ENCODE results near the gene LHFPL2.

DNA sequence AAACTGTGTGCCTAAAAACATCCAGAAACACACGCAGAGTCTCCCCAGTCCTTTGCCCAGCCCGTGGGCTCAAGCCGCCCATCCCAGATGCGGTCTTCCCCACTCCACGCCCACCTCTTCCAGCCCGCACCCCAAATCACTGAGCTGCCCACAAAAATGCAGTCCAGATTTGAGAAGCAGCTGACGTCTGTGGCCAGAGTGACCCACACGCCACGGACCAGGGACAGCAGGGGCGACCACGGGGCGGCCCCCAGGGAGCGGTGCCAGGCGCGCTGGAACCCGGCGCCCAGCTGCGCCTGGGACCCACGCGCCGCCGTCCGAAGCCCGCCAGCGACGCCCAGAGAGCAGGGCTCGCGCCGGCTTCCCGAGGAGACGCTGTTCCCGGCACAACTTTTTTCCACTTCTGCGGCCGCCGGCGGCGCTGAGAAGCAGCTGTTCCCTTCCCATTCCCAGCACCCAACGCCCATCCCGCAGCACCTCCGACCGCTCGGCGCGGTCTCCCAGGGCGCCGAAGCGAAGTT lies 674 bp downstream of the LHFPL2 start:
- TF ChIP-seq SP1 (IDR thresholded peaks at IDR 0.05) = no peak
- no peak for TF ChIP-seq FOXM1 (IDR thresholded peaks at IDR 0.05; ENCODE audit: borderline replicate concordance)
- TF ChIP-seq CTBP1 (IDR thresholded peaks at IDR 0.05; ENCODE audit: borderline replicate concordance) = no peak
- no peak for TF ChIP-seq ZNF384 (IDR thresholded peaks at IDR 0.05)
